ENCODE measurements around the gene WHAMM.

WHAMM gene

GRCh38 chr15:82845686-82846085 is 36.3 kb downstream of the WHAMM start:
- no peak for ATAC-seq
- TF ChIP-seq TSHZ2 (CRISPR knock-in tag; IDR thresholded peaks at IDR 0.05) (no peak), TCF4 (CRISPR knock-in tag; IDR thresholded peaks at IDR 0.05; ENCODE audit: borderline replicate concordance) (no peak), ESRRG (CRISPR knock-in tag; IDR thresholded peaks at IDR 0.05) (no peak), ZFP3 (CRISPR knock-in tag; IDR thresholded peaks at IDR 0.05) (no peak), RARB (CRISPR knock-in tag; IDR thresholded peaks at IDR 0.05) (no peak), CREB5 (CRISPR knock-in tag; IDR thresholded peaks at IDR 0.05; ENCODE audit: low read depth) (no peak), ZNF565 (CRISPR knock-in tag; conservative IDR thresholded peaks at IDR 0.05; ENCODE audit: low read depth) (no peak), SNAI2 (CRISPR knock-in tag; IDR thresholded peaks at IDR 0.05) (no peak), PPARA (CRISPR knock-in tag; IDR thresholded peaks at IDR 0.05; ENCODE audit: borderline replicate concordance) (no peak), ZC3H10 (CRISPR knock-in tag; IDR thresholded peaks at IDR 0.05) (no peak), ZNF70 (CRISPR knock-in tag; IDR thresholded peaks at IDR 0.05) (no peak), ISL1 (CRISPR knock-in tag; IDR thresholded peaks at IDR 0.05) (no peak), CSDC2 (CRISPR knock-in tag; IDR thresholded peaks at IDR 0.05) (no peak), OSR1 (CRISPR knock-in tag; IDR thresholded peaks at IDR 0.05) (no peak), GLIS3 (CRISPR knock-in tag; IDR thresholded peaks at IDR 0.05) (no peak), ARNTL (CRISPR knock-in tag; IDR thresholded peaks at IDR 0.05; ENCODE audit: borderline replicate concordance, low read depth) (no peak), PATZ1 (CRISPR knock-in tag; IDR thresholded peaks at IDR 0.05; ENCODE audit: borderline replicate concordance) (no peak), ZNF8 (CRISPR knock-in tag; IDR thresholded peaks at IDR 0.05) (no peak), ZFP30 (CRISPR knock-in tag; IDR thresholded peaks at IDR 0.05) (no peak)

- ATAC-seq, result no peak
- no peak for TF ChIP-seq CSRNP3 (CRISPR knock-in tag; IDR thresholded peaks at IDR 0.05)
- no peak for TF ChIP-seq ZFP30 (CRISPR knock-in tag; IDR thresholded peaks at IDR 0.05)
- TF ChIP-seq CSDC2 (CRISPR knock-in tag; IDR thresholded peaks at IDR 0.05), result no peak
- no peak for TF ChIP-seq RARB (CRISPR knock-in tag; IDR thresholded peaks at IDR 0.05)
- TF ChIP-seq SNAI2 (CRISPR knock-in tag; IDR thresholded peaks at IDR 0.05), result no peak
- no peak for TF ChIP-seq ZNF565 (CRISPR knock-in tag; conservative IDR thresholded peaks at IDR 0.05; ENCODE audit: low read depth)
- no peak for TF ChIP-seq POU6F1 (CRISPR knock-in tag; IDR thresholded peaks at IDR 0.05; ENCODE audit: borderline replicate concordance, low read depth)
- no peak for TF ChIP-seq TOX (CRISPR knock-in tag; IDR thresholded peaks at IDR 0.05; ENCODE audit: borderline replicate concordance)
- TF ChIP-seq ISL1 (CRISPR knock-in tag; IDR thresholded peaks at IDR 0.05), result no peak
- TF ChIP-seq ZC3H10 (CRISPR knock-in tag; IDR thresholded peaks at IDR 0.05), result no peak
- TF ChIP-seq OSR1 (CRISPR knock-in tag; IDR thresholded peaks at IDR 0.05), result no peak
- TF ChIP-seq GLIS3 (CRISPR knock-in tag; IDR thresholded peaks at IDR 0.05), result no peak
- TF ChIP-seq ESRRG (CRISPR knock-in tag; IDR thresholded peaks at IDR 0.05), result no peak
- TF ChIP-seq ZNF8 (CRISPR knock-in tag; IDR thresholded peaks at IDR 0.05), result no peak
- TF ChIP-seq ARNTL (CRISPR knock-in tag; IDR thresholded peaks at IDR 0.05; ENCODE audit: borderline replicate concordance, low read depth), result no peak
- TF ChIP-seq ZNF70 (CRISPR knock-in tag; IDR thresholded peaks at IDR 0.05), result no peak
- TF ChIP-seq CREB5 (CRISPR knock-in tag; IDR thresholded peaks at IDR 0.05; ENCODE audit: low read depth), result no peak
- no peak for TF ChIP-seq PATZ1 (CRISPR knock-in tag; IDR thresholded peaks at IDR 0.05; ENCODE audit: borderline replicate concordance)
- no peak for TF ChIP-seq BACH2 (CRISPR knock-in tag; IDR thresholded peaks at IDR 0.05; ENCODE audit: borderline replicate concordance)
Observed at GRCh38 chr15:82846621-82847020, 37.2 kb downstream of the WHAMM start.

All from SK-N-SH treated with all-trans-retinoic acid at 6 μM for 48 hours (cell line).